ENCODE data around the gene PLCB4.
A peak's percentile ranks its signal among the peaks of the same experiment; 100 is the strongest.

Gene PLCB4

GRCh38 chr20:9403448-9403847 lies 334.6 kb downstream of the PLCB4 start:
- TF ChIP-seq TAF1 (IDR thresholded peaks at IDR 0.05; ENCODE audit: borderline replicate concordance, low read depth, low read length) (no peak), POLR2A (IDR thresholded peaks at IDR 0.05; ENCODE audit: low read depth, low read length) (no peak), POLR2AphosphoS5 (IDR thresholded peaks at IDR 0.05; ENCODE audit: low read depth, low read length) (no peak)
- FAIRE-seq = no peak
- DNase-seq (ENCODE audit: insufficient read length) = no peak

- DNase-seq (ENCODE audit: insufficient read length) (peak; percentile 7), FAIRE-seq (peak; percentile 93)
- no peak for TF ChIP-seq POLR2A (IDR thresholded peaks at IDR 0.05; ENCODE audit: low read depth, low read length)
- TF ChIP-seq POLR2AphosphoS5 (IDR thresholded peaks at IDR 0.05; ENCODE audit: low read depth, low read length) = no peak
- TF ChIP-seq TAF1 (IDR thresholded peaks at IDR 0.05; ENCODE audit: borderline replicate concordance, low read depth, low read length) = no peak
Measured at GRCh38 chr20:9407805-9408421, 339.0 kb downstream of the PLCB4 start.

DNA sequence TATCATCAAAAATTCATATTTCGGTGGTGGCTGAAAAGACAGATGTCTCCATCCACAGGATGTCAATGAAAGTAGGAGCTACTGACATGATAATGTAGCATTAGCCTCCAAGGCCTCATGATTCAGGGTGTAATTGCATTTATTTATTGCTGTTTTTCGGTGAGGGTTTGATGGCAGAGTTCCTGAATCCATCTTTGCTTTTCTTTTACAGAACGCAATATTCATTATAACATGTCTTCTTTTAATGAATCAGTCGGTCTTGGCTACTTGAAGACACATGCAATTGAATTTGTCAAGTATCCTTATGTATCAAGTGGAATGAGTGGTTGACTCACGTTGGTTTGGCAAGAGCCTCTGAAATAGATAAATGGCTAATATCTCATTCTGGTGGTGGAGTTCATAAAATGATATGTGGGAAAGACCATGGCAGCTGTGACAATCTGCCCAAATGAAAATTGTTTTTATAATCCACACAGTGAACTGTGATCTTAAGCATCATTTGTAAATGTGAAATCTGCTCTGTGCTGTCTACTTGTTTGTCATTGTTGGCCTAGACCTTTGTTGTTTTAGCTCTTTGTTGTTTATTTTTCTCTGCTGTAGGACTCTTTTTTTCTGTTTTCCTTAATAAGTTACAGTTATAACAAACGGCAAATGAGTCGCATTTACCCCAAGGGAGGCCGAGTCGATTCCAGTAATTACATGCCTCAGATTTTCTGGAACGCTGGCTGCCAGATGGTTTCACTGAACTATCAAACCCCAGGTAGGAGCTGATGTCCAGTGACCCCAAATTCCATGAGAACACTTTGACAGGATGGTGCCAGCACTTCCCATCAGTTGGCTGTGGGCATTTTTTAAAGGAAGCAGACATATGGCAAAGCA lies 339.8 kb downstream of the PLCB4 start:
- TF ChIP-seq POLR2AphosphoS5 (IDR thresholded peaks at IDR 0.05; ENCODE audit: low read depth, low read length) = no peak
- TF ChIP-seq TAF1 (IDR thresholded peaks at IDR 0.05; ENCODE audit: borderline replicate concordance, low read depth, low read length) = no peak
- TF ChIP-seq POLR2A (IDR thresholded peaks at IDR 0.05; ENCODE audit: low read depth, low read length) = no peak
- no peak for FAIRE-seq
- DNase-seq (ENCODE audit: insufficient read length) = no peak

GRCh38 chr20:9409352-9409751 lies 340.5 kb downstream of the PLCB4 start:
- DNase-seq (ENCODE audit: insufficient read length) (no peak), FAIRE-seq (no peak)
- no peak for TF ChIP-seq TAF1 (IDR thresholded peaks at IDR 0.05; ENCODE audit: borderline replicate concordance, low read depth, low read length)
- TF ChIP-seq POLR2AphosphoS5 (IDR thresholded peaks at IDR 0.05; ENCODE audit: low read depth, low read length) = no peak
- TF ChIP-seq POLR2A (IDR thresholded peaks at IDR 0.05; ENCODE audit: low read depth, low read length) = no peak

GRCh38 chr20:9409981-9410380 lies 341.1 kb downstream of the PLCB4 start:
- FAIRE-seq (no peak), DNase-seq (ENCODE audit: insufficient read length) (no peak)
- TF ChIP-seq POLR2A (IDR thresholded peaks at IDR 0.05; ENCODE audit: low read depth, low read length) (no peak), POLR2AphosphoS5 (IDR thresholded peaks at IDR 0.05; ENCODE audit: low read depth, low read length) (no peak)

DNA sequence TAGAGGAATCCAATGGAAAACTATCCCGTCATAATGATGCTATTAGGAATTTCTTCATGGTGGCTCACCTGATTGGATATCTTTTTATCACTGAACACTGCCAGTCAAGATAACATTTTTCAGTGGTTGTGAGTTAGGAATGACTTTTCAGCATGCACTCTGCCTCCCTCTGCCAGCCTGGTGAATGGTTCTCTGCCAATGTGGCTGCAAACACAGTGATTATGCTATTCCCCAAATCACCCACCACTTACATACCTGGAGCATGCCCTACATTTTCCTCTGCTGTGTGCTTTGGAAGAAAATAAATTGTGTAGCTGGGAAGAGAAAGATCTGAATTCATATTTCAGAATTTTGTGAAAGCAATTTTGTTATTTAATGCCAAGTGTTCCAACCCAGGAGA lies 342.9 kb downstream of the PLCB4 start:
- no peak for DNase-seq (ENCODE audit: insufficient read length)
- TF ChIP-seq POLR2AphosphoS5 (IDR thresholded peaks at IDR 0.05; ENCODE audit: low read depth, low read length) = no peak
- TF ChIP-seq TAF1 (IDR thresholded peaks at IDR 0.05; ENCODE audit: borderline replicate concordance, low read depth, low read length) = no peak
- TF ChIP-seq POLR2A (IDR thresholded peaks at IDR 0.05; ENCODE audit: low read depth, low read length) = no peak
- FAIRE-seq = no peak

DNA sequence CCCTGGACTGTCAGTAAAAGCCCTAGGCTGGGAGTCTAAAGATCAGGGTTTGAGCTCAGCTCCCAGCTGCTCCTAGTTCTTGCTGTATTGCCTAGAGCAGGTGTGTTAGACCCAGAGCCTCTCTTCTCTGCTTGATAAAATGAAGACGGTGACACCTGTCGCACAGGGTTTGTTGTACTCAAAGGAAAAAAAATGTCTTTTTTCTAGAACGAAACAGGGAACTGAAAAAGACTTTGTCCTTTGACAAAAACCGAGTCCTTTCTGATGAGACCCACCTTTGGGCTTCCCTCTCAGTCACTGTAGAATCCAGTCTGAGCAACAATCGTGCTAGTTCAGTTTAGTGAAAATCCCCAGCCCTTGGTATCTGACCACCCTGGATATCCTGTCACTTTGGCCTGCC lies 343.4 kb downstream of the PLCB4 start:
- no peak for TF ChIP-seq POLR2AphosphoS5 (IDR thresholded peaks at IDR 0.05; ENCODE audit: low read depth, low read length)
- TF ChIP-seq TAF1 (IDR thresholded peaks at IDR 0.05; ENCODE audit: borderline replicate concordance, low read depth, low read length) = no peak
- no peak for TF ChIP-seq POLR2A (IDR thresholded peaks at IDR 0.05; ENCODE audit: low read depth, low read length)
- peak; percentile 5 for DNase-seq (ENCODE audit: insufficient read length)
- peak; percentile 33 for FAIRE-seq

- TF ChIP-seq POLR2A (IDR thresholded peaks at IDR 0.05; ENCODE audit: low read depth, low read length) (no peak), TAF1 (IDR thresholded peaks at IDR 0.05; ENCODE audit: borderline replicate concordance, low read depth, low read length) (no peak), POLR2AphosphoS5 (IDR thresholded peaks at IDR 0.05; ENCODE audit: low read depth, low read length) (no peak)
- FAIRE-seq = no peak
- no peak for DNase-seq (ENCODE audit: insufficient read length)
Measured at GRCh38 chr20:9413001-9413400, 344.1 kb downstream of the PLCB4 start.

DNA sequence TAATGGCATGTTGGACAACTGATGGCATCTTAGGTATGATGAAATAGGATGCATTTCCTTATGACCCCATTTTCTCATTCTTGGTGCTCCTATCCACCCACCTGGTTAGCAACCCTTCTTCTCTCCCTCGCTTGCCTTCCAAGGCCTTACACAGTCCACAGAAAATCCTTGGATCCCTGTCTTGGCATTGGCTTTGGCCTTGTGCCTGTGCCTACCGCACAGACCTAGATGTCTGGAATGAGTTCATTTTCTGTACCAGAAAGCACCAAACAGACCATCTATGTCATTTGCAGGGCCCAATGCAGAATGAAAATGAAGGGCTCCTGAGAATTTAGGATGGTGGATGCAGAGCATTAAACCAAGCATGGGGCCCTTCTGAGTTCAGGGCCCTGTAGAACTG lies 346.5 kb downstream of the PLCB4 start:
- no peak for DNase-seq (ENCODE audit: insufficient read length)
- no peak for FAIRE-seq
- no peak for TF ChIP-seq TAF1 (IDR thresholded peaks at IDR 0.05; ENCODE audit: borderline replicate concordance, low read depth, low read length)
- no peak for TF ChIP-seq POLR2A (IDR thresholded peaks at IDR 0.05; ENCODE audit: low read depth, low read length)
- no peak for TF ChIP-seq POLR2AphosphoS5 (IDR thresholded peaks at IDR 0.05; ENCODE audit: low read depth, low read length)

DNA sequence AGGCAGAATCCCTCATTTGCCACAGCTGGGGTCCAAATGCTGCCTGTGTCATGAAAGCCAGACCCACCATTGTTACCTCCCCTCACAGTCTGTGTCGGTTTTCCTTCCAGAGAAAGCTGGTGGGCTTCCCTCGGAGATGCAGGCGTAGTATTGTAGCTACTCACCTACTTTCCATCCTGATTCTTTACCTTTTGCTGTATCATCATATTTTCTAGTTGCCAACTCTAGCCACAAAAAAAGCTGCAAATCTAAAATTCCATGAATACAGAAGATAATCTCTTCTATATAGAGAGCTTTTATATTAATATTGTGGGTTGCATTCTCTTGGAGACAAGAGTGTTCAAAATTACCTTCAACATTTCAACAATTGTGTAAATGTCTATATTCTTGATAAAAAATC lies 347.5 kb downstream of the PLCB4 start:
- FAIRE-seq = no peak
- no peak for DNase-seq (ENCODE audit: insufficient read length)
- no peak for TF ChIP-seq POLR2AphosphoS5 (IDR thresholded peaks at IDR 0.05; ENCODE audit: low read depth, low read length)
- no peak for TF ChIP-seq POLR2A (IDR thresholded peaks at IDR 0.05; ENCODE audit: low read depth, low read length)
- TF ChIP-seq TAF1 (IDR thresholded peaks at IDR 0.05; ENCODE audit: borderline replicate concordance, low read depth, low read length) = no peak

DNA sequence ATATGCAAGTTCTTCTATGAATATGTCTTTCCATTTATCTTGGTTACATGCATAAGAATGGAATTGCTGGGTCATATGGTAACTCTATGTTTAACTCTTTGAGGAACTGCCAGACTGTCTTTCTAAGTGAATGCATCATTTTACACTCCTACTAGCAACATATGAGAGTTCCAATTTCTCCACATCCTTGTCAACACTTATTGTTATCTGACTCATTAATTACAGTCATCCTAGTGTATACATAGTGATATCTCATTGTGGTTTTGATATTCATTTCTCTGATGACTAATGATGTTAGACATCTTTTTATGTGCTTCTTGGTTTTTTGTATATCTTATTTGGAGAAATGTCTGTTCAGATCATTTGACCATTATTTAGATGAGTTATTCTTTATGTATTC lies 348.8 kb downstream of the PLCB4 start:
- DNase-seq (ENCODE audit: insufficient read length) = no peak
- no peak for FAIRE-seq
- TF ChIP-seq POLR2AphosphoS5 (IDR thresholded peaks at IDR 0.05; ENCODE audit: low read depth, low read length) = no peak
- TF ChIP-seq TAF1 (IDR thresholded peaks at IDR 0.05; ENCODE audit: borderline replicate concordance, low read depth, low read length) = no peak
- TF ChIP-seq POLR2A (IDR thresholded peaks at IDR 0.05; ENCODE audit: low read depth, low read length) = no peak
